ENCODE measurements around the gene KIF6. TPM values are rescaled to one million over a fixed set of nuclear protein-coding genes. Genes with fewer than 3 reads are reported as not detected.
"Not testable (repeated sequence)": the region's sequence is repeated elsewhere in the genome, so short reads cannot be mapped to it uniquely, and the experiment has no call there.

Gene KIF6
- polyA plus RNA-seq, 3 donors = 2.7 to 4.0 (median 3.6) TPM

DNA sequence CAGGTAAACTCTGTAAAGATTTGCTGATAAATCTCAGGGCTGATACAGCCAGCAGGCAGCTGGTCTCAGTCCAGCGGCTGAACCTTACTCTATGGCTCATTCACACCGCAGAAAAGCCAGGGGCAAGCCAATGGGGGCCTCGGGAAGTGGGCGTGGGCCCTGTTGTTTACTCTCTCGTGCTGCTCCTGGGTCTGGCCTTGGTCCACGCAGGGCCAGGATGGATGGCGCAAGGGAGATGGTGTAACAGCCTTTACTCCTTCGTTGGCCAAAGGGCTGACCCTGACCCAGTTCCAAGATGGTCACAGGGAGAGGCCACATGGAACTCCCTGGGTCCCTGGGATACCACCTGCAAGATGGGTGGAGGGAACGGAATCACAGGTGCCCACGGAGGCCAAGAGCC, 427.1 kb downstream of the KIF6 start:
- DNase-seq (ENCODE audit: extremely low read depth in 1 of 11, low read depth in 9 of 11, low spot score in 4 of 11) = no peak

DNA sequence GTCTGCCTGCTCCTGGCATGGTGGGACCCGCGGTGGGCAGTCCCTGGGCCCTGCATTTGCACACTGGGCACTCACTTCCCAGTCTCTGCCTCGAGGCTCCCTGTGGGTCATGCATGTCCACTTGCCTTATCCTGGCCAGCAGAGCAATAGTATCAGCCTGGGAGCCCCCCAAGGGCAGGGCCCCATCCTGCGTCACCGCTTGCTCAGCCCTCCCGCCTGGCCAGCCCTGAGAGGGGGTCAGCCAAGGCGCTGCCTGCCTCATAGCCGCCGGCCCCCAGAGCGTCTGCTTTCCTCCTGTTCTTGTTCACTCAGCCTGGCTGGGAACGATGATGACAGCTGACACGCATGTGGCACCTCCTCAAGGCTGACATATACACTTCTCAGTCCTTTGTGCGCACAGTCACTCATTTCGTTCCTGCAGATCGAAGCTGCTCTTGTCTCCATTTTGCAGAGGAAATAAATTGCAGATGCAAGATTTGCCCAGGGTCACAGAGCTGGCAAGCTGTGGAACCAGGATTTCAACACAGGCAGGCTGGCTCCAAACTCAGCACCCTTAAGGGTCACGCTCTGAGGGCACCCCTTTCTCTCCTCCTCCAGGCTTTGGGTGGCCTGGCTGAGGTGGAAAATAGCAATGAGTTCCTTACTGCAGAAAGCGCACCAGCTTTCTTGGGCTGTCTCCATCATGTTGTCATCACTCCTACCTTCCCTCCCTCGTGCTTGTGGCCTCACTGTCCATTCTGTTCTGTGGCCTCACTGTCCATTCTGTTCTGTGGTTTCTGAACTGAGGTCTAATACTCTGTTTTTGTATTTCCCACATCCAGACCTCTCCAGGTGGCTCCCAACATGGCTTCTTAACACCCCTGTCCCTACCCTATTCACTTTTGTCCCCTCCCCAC, 428.2 kb downstream of the KIF6 start:
- DNase-seq (ENCODE audit: extremely low read depth in 1 of 11, low read depth in 9 of 11, low spot score in 4 of 11) = no peak

DNA sequence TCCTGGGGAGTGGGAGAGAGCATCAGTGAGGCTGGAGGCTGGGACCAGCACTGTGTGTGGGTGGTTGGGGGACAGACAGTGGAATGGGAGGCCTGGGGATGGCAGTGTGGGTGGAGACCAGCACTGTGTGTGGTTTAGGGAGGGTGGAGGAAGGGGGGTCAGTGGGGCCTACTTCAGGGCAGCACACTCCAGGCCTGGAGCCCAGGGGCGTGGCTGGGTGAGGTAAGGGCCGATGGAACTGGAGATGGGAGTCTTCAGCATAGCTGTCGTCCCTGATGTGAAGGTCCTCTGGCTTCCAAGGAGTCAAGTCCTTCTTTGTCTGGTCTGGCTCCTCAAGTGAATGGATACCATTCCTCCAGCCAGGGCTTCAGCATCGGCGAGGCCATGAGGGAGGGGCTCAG, 429.6 kb downstream of the KIF6 start:
- no peak for DNase-seq (ENCODE audit: extremely low read depth in 1 of 11, low read depth in 9 of 11, low spot score in 4 of 11)

DNA sequence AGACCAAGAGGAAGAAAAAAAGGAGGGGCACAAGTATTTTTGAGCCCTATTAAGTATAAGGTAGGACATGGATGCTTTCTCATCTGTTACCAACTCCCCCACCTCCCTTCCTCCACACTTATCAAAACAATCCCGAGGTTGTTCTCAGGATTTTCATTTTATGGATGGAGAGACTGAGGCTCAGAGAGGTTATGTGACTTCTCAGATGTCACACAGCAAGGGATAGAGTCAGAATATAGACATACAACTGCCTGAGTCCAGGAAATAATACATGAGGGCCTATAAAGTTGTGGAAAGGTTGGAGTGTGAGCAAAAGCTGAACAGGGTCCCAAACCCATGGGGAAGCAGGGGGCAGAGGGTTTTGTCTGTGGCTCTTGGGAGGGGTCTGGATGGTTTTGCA, 430.3 kb downstream of the KIF6 start:
- no peak for DNase-seq (ENCODE audit: extremely low read depth in 1 of 11, low read depth in 9 of 11, low spot score in 4 of 11)

DNA sequence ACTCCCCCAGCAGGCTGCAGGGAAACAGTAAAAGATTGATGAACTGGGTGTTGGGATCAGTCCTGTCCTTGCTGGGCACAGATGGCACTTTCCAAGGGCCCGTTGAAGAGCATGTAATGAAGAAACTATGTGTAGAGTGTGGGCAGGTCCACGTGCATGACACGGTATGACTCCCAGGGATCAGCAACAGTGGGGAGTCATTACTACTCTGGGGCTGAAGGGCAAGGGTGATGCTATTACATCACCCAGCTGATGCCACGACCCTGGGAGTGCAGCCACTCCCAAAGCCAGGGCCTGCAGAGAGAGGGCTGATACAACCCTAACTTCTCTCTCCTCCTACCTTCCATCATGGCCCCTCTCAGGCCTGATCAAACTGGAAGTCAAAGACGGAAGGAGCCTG, 431.1 kb downstream of the KIF6 start:
- no peak for DNase-seq (ENCODE audit: extremely low read depth in 1 of 11, low read depth in 9 of 11, low spot score in 4 of 11)

DNA sequence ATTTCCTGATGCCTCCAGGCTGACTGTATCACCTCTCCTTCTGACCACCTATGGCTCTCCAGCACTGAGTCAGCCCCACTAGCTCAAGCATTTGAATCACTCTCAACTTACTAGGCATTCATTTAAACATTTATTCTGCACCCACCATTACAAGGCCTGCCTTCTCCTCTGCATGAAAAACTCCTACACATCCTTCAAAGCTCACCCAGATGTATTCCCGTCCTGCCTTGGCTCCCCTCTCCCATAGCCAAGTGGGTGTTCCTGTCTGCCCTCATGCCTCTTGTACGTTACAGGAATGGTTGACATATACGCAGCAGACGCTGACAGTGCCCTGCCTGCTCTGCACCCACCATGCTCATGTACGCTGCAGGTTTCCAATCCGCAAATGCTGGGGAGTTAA, 432.6 kb downstream of the KIF6 start:
- DNase-seq (ENCODE audit: extremely low read depth in 1 of 11, low read depth in 9 of 11, low spot score in 4 of 11) = no peak

DNA sequence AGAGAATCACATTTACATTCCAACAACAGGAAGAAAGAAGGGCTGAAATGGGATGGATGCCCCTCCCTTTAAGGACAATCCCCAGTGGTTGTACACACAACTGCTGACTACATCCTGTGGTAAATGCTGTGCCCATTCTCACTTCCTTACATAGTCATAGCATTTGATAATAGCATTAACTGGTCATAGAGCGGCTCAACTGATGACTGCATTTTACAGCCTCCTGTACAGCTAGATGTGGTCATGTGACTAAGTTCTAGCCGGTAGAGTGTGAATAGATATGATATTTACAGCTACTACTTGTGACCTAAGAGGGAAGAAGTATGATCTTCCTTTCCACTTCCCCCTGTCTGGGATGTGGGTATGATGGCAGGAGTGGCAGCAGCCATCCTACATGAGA, 435.7 kb downstream of the KIF6 start:
- no peak for DNase-seq (ENCODE audit: extremely low read depth in 1 of 11, low read depth in 9 of 11, low spot score in 4 of 11)

DNA sequence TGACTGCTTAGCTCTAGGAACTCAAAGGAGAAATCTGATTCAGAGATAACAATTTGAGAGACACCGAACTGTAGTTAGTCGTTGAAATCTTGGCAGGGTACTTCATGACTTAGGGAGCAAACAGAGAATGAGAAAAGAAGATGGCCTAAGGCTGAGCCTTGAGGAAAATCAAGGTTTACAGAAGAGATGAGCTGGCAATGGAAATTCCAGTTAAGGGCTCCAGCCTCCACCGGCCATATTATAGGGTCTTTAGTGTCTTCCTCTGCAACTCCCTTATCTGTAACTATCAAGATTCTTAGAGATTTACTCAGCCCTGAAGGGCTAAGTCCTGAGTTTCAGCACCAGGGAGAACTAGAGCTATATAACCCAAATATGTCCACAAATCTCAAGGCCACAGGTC, 437.6 kb downstream of the KIF6 start:
- no peak for DNase-seq (ENCODE audit: extremely low read depth in 1 of 11, low read depth in 9 of 11, low spot score in 4 of 11)

DNA sequence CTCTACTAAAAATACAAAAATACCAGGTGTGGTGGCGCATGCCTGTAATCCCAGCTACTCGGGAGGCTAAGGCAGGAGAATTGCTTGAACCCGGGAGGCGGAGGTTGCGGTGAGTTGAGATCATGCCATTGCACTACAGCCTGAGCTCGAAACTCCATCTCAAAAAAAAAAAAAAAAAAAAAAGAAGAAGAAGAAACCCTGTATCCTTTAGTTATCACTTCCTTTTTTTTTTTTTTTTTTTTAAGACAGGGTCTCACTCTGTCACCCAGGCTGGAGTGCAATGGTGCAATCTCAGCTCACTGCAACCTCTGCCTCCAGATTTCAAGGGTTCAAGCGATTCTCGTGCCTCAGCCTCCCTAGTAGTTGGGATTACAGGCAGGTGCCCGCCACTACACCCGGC, 438.6 kb downstream of the KIF6 start:
- not testable (repeated sequence) for DNase-seq (ENCODE audit: extremely low read depth in 1 of 11, low read depth in 9 of 11, low spot score in 4 of 11)

DNA sequence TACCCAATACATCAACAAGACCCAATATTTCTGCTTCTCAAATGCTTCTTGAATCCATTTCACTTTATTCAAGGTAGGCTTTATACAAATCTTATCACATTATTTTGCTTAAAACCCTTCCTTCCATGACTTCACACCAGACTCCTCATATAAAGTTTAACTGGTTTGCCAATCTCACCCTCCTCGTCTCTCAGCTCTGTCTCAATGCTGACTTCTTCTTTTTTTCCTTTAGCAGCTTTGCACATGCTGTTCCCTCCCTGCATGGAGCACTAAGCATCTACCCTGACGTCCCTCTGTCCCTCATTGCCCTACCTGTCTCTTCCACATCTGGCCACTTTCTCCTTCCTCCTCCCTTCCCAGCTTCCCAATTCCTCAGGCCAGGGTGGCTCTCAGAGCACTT, 442.4 kb downstream of the KIF6 start:
- no peak for DNase-seq (ENCODE audit: extremely low read depth in 1 of 11, low read depth in 9 of 11, low spot score in 4 of 11)

DNA sequence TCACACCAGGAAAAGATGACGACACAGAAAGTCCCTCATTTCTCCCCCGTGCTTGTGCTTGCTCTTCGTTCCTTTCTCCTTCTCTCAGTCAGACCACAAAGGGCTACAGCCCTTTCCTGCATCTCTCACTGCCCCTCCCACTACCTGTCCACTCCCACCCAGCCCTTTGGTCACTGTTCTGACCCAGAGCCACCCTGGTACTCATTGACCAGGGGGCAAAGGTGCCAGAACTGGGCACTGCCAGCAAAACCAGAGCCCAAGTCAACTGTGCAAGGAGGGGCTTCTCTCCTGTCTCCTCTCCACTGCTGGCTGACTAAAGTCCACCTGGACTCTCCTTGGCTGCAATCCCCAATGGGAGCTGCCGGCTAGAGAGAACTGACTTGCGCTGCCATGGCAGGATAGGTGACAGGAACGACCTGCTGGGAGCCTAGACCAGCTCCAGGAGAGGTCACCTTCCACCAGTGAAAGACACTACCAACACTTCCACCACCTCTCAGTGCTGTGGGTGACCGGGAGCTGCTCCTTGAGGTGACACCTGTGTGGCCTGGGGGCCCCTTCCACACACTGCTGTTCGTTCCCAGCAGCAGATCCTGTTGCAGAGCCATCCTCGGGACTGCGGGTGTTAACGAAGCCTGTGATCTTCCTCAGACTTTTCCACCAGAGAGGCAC, 443.8 kb downstream of the KIF6 start:
- DNase-seq (ENCODE audit: extremely low read depth in 1 of 11, low read depth in 9 of 11, low spot score in 4 of 11) = no peak

DNA sequence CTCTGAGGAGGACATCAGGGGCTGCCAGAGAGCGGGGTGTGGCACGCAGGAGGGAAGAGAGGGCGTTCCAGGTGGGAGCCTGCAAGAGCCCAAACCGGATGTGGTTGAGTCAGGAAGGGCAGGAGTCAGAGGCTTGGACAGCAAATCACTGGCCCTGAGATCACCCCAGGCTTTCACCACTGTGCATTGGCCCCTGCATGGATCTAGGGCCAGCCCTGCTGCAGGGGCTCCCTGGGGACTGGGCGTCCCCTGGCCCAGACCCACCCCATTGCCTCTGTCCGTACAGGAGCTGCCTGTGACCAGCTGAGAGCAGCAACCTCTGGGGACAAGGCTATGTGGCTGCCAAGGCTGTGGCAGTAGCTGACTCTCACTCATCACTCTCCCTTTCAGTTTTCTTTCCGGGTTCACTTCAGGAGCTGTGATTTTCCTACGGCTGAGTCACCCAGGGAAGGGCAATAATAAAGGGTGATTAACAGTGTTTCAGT, 444.9 kb downstream of the KIF6 start:
- no peak for DNase-seq (ENCODE audit: extremely low read depth in 1 of 11, low read depth in 9 of 11, low spot score in 4 of 11)

Other genes starting within 250 kb of the KIF6 start
- 10 to 100 TPM; 24.2 to 30.9 (median 30.6) TPM for gene DAAM2, start 67.0 kb upstream of the KIF6 start, polyA plus RNA-seq (ENCODE audit: insufficient read length in 3 of 3)
- 10 to 100 TPM; 11.1 to 12.9 (median 12.6) TPM for gene MOCS1, start 209.1 kb upstream of the KIF6 start, polyA plus RNA-seq (ENCODE audit: insufficient read length in 3 of 3)